ENCODE data around the gene TJP3.

DNA sequence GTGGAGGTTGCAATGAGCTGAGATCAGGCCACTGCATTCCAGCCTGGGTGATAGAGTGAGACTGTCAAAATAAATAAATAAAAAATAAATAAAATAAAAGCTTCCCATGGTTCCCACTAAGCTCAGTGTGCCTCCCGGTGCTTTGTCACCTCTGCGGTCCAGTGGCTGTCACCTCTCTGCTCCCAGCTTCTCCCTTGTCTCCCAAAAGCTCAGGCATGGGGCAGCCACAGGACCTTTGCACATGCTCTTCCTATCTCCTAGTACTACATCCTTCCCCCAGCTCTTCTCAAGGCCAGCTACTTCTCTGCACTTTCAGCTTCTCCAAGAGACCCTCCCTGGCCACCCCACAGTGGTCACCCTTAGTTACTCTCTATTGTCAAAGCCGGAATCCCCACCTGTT is 85.6 kb downstream of the TJP3 start:
- TF ChIP-seq, protein P1, sequence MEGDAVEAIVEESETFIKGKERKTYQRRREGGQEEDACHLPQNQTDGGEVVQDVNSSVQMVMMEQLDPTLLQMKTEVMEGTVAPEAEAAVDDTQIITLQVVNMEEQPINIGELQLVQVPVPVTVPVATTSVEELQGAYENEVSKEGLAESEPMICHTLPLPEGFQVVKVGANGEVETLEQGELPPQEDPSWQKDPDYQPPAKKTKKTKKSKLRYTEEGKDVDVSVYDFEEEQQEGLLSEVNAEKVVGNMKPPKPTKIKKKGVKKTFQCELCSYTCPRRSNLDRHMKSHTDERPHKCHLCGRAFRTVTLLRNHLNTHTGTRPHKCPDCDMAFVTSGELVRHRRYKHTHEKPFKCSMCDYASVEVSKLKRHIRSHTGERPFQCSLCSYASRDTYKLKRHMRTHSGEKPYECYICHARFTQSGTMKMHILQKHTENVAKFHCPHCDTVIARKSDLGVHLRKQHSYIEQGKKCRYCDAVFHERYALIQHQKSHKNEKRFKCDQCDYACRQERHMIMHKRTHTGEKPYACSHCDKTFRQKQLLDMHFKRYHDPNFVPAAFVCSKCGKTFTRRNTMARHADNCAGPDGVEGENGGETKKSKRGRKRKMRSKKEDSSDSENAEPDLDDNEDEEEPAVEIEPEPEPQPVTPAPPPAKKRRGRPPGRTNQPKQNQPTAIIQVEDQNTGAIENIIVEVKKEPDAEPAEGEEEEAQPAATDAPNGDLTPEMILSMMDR (conservative IDR thresholded peaks at IDR 0.05; ENCODE audit: low read depth in 2 of 2) = no peak
- TF ChIP-seq CREB1 (CRISPR knock-in tag; IDR thresholded peaks at IDR 0.05; ENCODE audit: low read depth) (no peak), EZH2 (IDR thresholded peaks at IDR 0.05; ENCODE audit: low read depth, unreplicated experiment) (no peak), POLR2AphosphoS5 (IDR thresholded peaks at IDR 0.05; ENCODE audit: low read depth) (no peak), EZH2phosphoT487 (IDR thresholded peaks at IDR 0.05; ENCODE audit: unreplicated experiment) (no peak), JUNB (IDR thresholded peaks at IDR 0.05; ENCODE audit: unreplicated experiment) (no peak), ZNF331 (CRISPR knock-in tag; IDR thresholded peaks at IDR 0.05; ENCODE audit: low read depth) (no peak), ZNF114 (CRISPR knock-in tag; IDR thresholded peaks at IDR 0.05) (no peak), NANOG (IDR thresholded peaks at IDR 0.05; ENCODE audit: borderline replicate concordance) (no peak)
- TF ChIP-seq, protein P2, sequence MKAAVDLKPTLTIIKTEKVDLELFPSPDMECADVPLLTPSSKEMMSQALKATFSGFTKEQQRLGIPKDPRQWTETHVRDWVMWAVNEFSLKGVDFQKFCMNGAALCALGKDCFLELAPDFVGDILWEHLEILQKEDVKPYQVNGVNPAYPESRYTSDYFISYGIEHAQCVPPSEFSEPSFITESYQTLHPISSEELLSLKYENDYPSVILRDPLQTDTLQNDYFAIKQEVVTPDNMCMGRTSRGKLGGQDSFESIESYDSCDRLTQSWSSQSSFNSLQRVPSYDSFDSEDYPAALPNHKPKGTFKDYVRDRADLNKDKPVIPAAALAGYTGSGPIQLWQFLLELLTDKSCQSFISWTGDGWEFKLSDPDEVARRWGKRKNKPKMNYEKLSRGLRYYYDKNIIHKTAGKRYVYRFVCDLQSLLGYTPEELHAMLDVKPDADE (IDR thresholded peaks at IDR 0.05) = no peak
- TF ChIP-seq, protein P3, sequence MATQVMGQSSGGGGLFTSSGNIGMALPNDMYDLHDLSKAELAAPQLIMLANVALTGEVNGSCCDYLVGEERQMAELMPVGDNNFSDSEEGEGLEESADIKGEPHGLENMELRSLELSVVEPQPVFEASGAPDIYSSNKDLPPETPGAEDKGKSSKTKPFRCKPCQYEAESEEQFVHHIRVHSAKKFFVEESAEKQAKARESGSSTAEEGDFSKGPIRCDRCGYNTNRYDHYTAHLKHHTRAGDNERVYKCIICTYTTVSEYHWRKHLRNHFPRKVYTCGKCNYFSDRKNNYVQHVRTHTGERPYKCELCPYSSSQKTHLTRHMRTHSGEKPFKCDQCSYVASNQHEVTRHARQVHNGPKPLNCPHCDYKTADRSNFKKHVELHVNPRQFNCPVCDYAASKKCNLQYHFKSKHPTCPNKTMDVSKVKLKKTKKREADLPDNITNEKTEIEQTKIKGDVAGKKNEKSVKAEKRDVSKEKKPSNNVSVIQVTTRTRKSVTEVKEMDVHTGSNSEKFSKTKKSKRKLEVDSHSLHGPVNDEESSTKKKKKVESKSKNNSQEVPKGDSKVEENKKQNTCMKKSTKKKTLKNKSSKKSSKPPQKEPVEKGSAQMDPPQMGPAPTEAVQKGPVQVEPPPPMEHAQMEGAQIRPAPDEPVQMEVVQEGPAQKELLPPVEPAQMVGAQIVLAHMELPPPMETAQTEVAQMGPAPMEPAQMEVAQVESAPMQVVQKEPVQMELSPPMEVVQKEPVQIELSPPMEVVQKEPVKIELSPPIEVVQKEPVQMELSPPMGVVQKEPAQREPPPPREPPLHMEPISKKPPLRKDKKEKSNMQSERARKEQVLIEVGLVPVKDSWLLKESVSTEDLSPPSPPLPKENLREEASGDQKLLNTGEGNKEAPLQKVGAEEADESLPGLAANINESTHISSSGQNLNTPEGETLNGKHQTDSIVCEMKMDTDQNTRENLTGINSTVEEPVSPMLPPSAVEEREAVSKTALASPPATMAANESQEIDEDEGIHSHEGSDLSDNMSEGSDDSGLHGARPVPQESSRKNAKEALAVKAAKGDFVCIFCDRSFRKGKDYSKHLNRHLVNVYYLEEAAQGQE (IDR thresholded peaks at IDR 0.05; ENCODE audit: unreplicated experiment) = no peak
- TF ChIP-seq, protein P4, sequence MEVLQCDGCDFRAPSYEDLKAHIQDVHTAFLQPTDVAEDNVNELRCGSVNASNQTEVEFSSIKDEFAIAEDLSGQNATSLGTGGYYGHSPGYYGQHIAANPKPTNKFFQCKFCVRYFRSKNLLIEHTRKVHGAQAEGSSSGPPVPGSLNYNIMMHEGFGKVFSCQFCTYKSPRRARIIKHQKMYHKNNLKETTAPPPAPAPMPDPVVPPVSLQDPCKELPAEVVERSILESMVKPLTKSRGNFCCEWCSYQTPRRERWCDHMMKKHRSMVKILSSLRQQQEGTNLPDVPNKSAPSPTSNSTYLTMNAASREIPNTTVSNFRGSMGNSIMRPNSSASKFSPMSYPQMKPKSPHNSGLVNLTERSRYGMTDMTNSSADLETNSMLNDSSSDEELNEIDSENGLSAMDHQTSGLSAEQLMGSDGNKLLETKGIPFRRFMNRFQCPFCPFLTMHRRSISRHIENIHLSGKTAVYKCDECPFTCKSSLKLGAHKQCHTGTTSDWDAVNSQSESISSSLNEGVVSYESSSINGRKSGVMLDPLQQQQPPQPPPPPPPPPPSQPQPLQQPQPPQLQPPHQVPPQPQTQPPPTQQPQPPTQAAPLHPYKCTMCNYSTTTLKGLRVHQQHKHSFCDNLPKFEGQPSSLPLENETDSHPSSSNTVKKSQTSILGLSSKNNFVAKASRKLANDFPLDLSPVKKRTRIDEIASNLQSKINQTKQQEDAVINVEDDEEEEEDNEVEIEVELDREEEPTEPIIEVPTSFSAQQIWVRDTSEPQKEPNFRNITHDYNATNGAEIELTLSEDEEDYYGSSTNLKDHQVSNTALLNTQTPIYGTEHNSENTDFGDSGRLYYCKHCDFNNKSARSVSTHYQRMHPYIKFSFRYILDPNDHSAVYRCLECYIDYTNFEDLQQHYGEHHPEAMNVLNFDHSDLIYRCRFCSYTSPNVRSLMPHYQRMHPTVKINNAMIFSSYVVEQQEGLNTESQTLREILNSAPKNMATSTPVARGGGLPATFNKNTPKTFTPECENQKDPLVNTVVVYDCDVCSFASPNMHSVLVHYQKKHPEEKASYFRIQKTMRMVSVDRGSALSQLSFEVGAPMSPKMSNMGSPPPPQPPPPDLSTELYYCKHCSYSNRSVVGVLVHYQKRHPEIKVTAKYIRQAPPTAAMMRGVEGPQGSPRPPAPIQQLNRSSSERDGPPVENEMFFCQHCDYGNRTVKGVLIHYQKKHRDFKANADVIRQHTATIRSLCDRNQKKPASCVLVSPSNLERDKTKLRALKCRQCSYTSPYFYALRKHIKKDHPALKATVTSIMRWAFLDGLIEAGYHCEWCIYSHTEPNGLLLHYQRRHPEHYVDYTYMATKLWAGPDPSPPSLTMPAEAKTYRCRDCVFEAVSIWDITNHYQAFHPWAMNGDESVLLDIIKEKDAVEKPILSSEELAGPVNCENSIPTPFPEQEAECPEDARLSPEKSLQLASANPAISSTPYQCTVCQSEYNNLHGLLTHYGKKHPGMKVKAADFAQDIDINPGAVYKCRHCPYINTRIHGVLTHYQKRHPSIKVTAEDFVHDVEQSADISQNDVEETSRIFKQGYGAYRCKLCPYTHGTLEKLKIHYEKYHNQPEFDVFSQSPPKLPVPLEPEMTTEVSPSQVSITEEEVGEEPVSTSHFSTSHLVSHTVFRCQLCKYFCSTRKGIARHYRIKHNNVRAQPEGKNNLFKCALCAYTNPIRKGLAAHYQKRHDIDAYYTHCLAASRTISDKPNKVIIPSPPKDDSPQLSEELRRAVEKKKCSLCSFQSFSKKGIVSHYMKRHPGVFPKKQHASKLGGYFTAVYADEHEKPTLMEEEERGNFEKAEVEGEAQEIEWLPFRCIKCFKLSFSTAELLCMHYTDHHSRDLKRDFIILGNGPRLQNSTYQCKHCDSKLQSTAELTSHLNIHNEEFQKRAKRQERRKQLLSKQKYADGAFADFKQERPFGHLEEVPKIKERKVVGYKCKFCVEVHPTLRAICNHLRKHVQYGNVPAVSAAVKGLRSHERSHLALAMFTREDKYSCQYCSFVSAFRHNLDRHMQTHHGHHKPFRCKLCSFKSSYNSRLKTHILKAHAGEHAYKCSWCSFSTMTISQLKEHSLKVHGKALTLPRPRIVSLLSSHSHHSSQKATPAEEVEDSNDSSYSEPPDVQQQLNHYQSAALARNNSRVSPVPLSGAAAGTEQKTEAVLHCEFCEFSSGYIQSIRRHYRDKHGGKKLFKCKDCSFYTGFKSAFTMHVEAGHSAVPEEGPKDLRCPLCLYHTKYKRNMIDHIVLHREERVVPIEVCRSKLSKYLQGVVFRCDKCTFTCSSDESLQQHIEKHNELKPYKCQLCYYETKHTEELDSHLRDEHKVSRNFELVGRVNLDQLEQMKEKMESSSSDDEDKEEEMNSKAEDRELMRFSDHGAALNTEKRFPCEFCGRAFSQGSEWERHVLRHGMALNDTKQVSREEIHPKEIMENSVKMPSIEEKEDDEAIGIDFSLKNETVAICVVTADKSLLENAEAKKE (CRISPR knock-in tag; IDR thresholded peaks at IDR 0.05) = no peak

All from GM23338 (cell line).